HEK293 (cell line): ENCODE data around the gene COL4A1.

Experiments
- CTCF ChIA-PET: fragments of 350-600 bp; formaldehyde crosslinking; extraction: SDS; loops from one replicate; lab custom pipeline; 2021; ENCODE audit warnings: antibody characterized with exemption; lab: Yijun Ruan, JAX
- POLR2A ChIA-PET: fragments of 300-600 bp; formaldehyde crosslinking; extraction: SDS; loops from one replicate; lab custom pipeline; 2020; ENCODE audit warnings: antibody characterized with exemption, inconsistent platforms; lab: Yijun Ruan, JAX
- H3K27ac ChIP-seq: fragments of 200-500 bp; sonication (Bioruptor generic); 2 replicates; pipeline ENCODE4 v1.5.1; 2014; ENCODE audit warnings: low read depth, low read length, control low read depth, inconsistent platforms; ENCODE audit errors: extremely low read depth
- H3K36me3 ChIP-seq, 2 experiments: fragments of 200-500 bp in 1 of 2; sonication (Bioruptor generic) in 1 of 2; 1 replicate in 1 of 2; 2 replicates in 1 of 2; pipeline ENCODE4 v1.5.1; 2014 to 2017; ENCODE audit warnings: inconsistent platforms in 2 of 2, low read length in 2 of 2; ENCODE audit not compliant: control insufficient read depth in 2 of 2, insufficient read depth in 1 of 2
- H3K4me1 ChIP-seq: fragments of 200-500 bp; sonication (Bioruptor generic); 2 replicates; pipeline ENCODE4 v1.5.1; 2014; ENCODE audit warnings: mild to moderate bottlenecking, low read length, inconsistent platforms; ENCODE audit not compliant: control insufficient read depth, insufficient read depth
- H3K4me3 ChIP-seq: 2 replicates; pipeline ENCODE4 v1.5.1; 2011; ENCODE audit warnings: low read depth, mild to moderate bottlenecking, control low read depth, low read length, moderate library complexity
- H3K9me3 ChIP-seq: fragments of 200-500 bp; sonication (Bioruptor generic); 2 replicates; pipeline ENCODE4 v1.5.1; 2014; ENCODE audit warnings: low read depth, low read length, inconsistent platforms; ENCODE audit not compliant: control insufficient read depth, insufficient read depth
- PRDM10 ChIP-seq: fragments of 450-650 bp; formaldehyde crosslinking; IDR thresholded peaks from 2 replicates; pipeline ENCODE4 v1.5.1; 2016; ENCODE audit warnings: missing biosample characterization, missing genetic modification characterization
- SETDB1 ChIP-seq: IDR thresholded peaks from one replicate; pipeline ENCODE4 v1.6.1; 2017; ENCODE audit warnings: mild to moderate bottlenecking, low read length, moderate library complexity, mixed read lengths; ENCODE audit not compliant: insufficient read length
- ZBTB1 ChIP-seq: fragments of 450-650 bp; formaldehyde crosslinking; IDR thresholded peaks from 2 replicates; pipeline ENCODE4 v1.5.1; 2016; ENCODE audit warnings: missing biosample characterization, missing genetic modification characterization
- ZEB2 ChIP-seq: fragments of 450-650 bp; formaldehyde crosslinking; IDR thresholded peaks from 2 replicates; pipeline ENCODE4 v1.5.1; 2016; ENCODE audit warnings: missing biosample characterization, missing genetic modification characterization
- ZNF132 ChIP-seq: fragments of 450-650 bp; formaldehyde crosslinking; IDR thresholded peaks from 2 replicates; pipeline ENCODE4 v1.5.1; 2017; ENCODE audit warnings: missing biosample characterization, missing genetic modification characterization, borderline replicate concordance
- ZNF184 ChIP-seq: fragments of 450-650 bp; IDR thresholded peaks from 2 replicates; pipeline ENCODE4 v1.5.1; 2018; ENCODE audit warnings: missing biosample characterization, mild to moderate bottlenecking, missing genetic modification characterization
- ZNF292 ChIP-seq: fragments of 450-650 bp; formaldehyde crosslinking; IDR thresholded peaks from 2 replicates; pipeline ENCODE4 v1.5.1; 2016; ENCODE audit warnings: low read depth, missing biosample characterization, missing genetic modification characterization, borderline replicate concordance
- ZNF302 ChIP-seq: fragments of 450-650 bp; formaldehyde crosslinking; IDR thresholded peaks from 2 replicates; pipeline ENCODE4 v1.5.1; 2016; ENCODE audit warnings: missing biosample characterization, missing genetic modification characterization, low read depth
- ZNF354C ChIP-seq: fragments of 450-650 bp; formaldehyde crosslinking; IDR thresholded peaks from 2 replicates; pipeline ENCODE4 v1.5.1; 2016; ENCODE audit warnings: missing biosample characterization, missing genetic modification characterization, low read depth, borderline replicate concordance
- ZNF362 ChIP-seq: fragments of 450-650 bp; formaldehyde crosslinking; IDR thresholded peaks from 2 replicates; pipeline ENCODE4 v1.5.1; 2016; ENCODE audit warnings: missing biosample characterization, missing genetic modification characterization
- ZNF423 ChIP-seq: fragments of 450-650 bp; formaldehyde crosslinking; IDR thresholded peaks from 2 replicates; pipeline ENCODE4 v1.5.1; 2016; ENCODE audit warnings: missing biosample characterization, missing genetic modification characterization
- ZNF624 ChIP-seq: fragments of 450-650 bp; formaldehyde crosslinking; IDR thresholded peaks from 2 replicates; pipeline ENCODE4 v1.5.1; 2017; ENCODE audit warnings: missing biosample characterization, missing genetic modification characterization
- ZNF76 ChIP-seq: fragments of 450-650 bp; formaldehyde crosslinking; IDR thresholded peaks from 2 replicates; pipeline ENCODE4; 2016; ENCODE audit warnings: low read depth, missing biosample characterization, missing genetic modification characterization, borderline replicate concordance
- TF ChIP-seq, protein P1 (sequence below): fragments of 450-650 bp; formaldehyde crosslinking; IDR thresholded peaks from 2 replicates; pipeline ENCODE4 v1.5.1; 2016; ENCODE audit warnings: missing biosample characterization, missing genetic modification characterization
- TF ChIP-seq, protein P2 (sequence below): fragments of 450-650 bp; IDR thresholded peaks from 2 replicates; pipeline ENCODE4 v1.5.1; 2018; ENCODE audit warnings: missing biosample characterization, mild to moderate bottlenecking, missing genetic modification characterization

Gene COL4A1

DNA sequence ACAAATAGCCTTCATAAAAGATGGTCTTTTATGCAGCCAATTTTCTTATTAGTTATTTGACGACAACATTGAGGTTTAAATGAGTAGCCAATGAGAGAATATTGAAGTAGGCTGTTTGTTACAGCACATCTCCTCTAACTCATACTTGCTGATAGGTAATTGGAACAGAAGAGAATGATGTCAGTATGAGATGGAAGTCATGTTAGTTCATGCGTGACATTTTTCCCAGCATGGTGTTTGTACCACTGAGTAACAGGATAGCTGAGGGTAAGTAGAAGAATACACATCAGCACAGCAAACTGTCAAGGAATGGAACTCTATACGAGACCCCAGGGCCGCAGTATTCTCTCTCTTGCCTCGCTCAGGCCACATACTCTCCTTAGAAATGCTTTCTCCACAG lies 37.4 kb upstream of the COL4A1 start:
- POLR2A ChIA-PET: interaction anchor here (1.5 kb wide), 1 partner anchor 44 kb away, joined by 3 read pairs; no protein-coding TSS in a partner anchor
- Histone ChIP-seq H3K4me3 (no peak overlapping the region), H3K9me3 (no peaks in the 10 kb centered on the region), H3K36me3 (no peaks in the 10 kb centered on the region), H3K27ac (no peak overlapping the region), H3K4me1 (peaks cover 7% of the 10 kb centered on the region)
- no peak for TF ChIP-seq ZBTB1 (tag by site-specific recombination)
- TF ChIP-seq, protein P1, sequence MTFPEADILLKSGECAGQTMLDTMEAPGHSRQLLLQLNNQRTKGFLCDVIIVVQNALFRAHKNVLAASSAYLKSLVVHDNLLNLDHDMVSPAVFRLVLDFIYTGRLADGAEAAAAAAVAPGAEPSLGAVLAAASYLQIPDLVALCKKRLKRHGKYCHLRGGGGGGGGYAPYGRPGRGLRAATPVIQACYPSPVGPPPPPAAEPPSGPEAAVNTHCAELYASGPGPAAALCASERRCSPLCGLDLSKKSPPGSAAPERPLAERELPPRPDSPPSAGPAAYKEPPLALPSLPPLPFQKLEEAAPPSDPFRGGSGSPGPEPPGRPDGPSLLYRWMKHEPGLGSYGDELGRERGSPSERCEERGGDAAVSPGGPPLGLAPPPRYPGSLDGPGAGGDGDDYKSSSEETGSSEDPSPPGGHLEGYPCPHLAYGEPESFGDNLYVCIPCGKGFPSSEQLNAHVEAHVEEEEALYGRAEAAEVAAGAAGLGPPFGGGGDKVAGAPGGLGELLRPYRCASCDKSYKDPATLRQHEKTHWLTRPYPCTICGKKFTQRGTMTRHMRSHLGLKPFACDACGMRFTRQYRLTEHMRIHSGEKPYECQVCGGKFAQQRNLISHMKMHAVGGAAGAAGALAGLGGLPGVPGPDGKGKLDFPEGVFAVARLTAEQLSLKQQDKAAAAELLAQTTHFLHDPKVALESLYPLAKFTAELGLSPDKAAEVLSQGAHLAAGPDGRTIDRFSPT (tag by site-specific recombination): no peak
- TF ChIP-seq ZNF354C: no peak
- no peak for TF ChIP-seq ZEB2
- TF ChIP-seq SETDB1: peak; percentile 67
- TF ChIP-seq, protein P2, sequence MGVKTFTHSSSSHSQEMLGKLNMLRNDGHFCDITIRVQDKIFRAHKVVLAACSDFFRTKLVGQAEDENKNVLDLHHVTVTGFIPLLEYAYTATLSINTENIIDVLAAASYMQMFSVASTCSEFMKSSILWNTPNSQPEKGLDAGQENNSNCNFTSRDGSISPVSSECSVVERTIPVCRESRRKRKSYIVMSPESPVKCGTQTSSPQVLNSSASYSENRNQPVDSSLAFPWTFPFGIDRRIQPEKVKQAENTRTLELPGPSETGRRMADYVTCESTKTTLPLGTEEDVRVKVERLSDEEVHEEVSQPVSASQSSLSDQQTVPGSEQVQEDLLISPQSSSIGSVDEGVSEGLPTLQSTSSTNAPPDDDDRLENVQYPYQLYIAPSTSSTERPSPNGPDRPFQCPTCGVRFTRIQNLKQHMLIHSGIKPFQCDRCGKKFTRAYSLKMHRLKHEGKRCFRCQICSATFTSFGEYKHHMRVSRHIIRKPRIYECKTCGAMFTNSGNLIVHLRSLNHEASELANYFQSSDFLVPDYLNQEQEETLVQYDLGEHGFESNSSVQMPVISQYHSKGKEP: peak; percentile 63; the same call in 1 of the 2 replicates
- CTCF ChIA-PET: interaction anchor here (0.6 to 1.4 kb wide), 2 partner anchors 8 to 772 kb away, joined by 3 to 5 read pairs; no protein-coding TSS in a partner anchor

DNA sequence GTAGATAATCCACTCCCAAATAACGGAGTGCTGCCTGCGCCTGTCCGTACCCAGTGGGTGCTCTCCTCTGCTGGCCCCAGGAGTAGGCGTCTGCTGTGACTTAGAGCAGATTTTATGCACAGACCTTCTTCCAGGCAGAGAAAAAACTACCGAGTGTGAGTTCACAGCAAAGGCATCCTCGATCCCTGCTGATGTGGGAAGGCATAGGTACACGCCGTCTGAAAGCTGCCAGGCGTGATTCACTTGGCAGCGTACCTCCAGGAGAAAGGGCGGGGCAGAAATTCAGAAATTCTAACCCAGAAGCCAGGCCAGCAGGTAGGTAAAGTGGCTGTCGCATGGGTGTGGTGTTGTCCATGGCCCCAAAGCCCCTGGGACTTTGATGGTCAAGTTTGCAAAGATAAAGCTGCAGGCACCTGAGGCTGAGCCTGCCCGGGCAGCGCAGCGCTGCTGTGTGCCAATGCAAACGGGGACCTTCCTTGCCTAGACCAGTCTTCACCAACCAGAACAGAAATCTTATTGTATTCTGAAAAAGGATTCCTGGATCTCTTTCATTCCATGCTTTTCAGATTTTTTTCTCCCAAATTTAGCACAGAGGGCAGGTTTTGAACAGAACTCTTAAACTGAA lies 36.4 kb upstream of the COL4A1 start:
- no peaks in the 10 kb centered on the region for H3K36me3 ChIP-seq
- ChIA-PET POLR2A (interaction anchor here (1.5 kb wide), 1 partner anchor 43 kb away, joined by 3 read pairs; no protein-coding TSS in a partner anchor), CTCF (interaction anchor here (1.4 kb wide), 1 partner anchor 9 kb away, joined by 5 read pairs; no protein-coding TSS in a partner anchor)
- no peak overlapping the region for H3K27ac ChIP-seq
- peaks cover 7% of the 10 kb centered on the region for H3K4me1 ChIP-seq
- H3K9me3 ChIP-seq: no peaks in the 10 kb centered on the region
- no peak overlapping the region for H3K4me3 ChIP-seq
- TF ChIP-seq ZNF302 (tag by site-specific recombination) (no peak), ZNF362 (tag by site-specific recombination) (no peak), SETDB1 (no peak), ZNF132 (no peak), ZNF624 (tag by site-specific recombination) (no peak), ZNF184 (tag by site-specific recombination) (no peak), ZNF76 (tag by site-specific recombination) (no peak), PRDM10 (tag by site-specific recombination) (no peak), ZNF423 (tag by site-specific recombination) (no peak), ZNF292 (tag by site-specific recombination) (no peak)
- TF ChIP-seq, all 188 proteins: peak for 0
